Body of pancreas (tissue), 4 donors: ENCODE data around the gene CDHR3.

Experiments used
- CTCF ChIP-seq, 7 experiments: fragments of 450-650 bp in 4 of 7; fragments of 200-600 bp in 3 of 7; sonication (generic) in 3 of 7; IDR thresholded peaks; one replicate each; pipeline ENCODE4 v1.5.1; 2016 to 2019; ENCODE audit warnings: antibody characterized with exemption in 7 of 7
- POLR2A ChIP-seq, 3 donors: fragments of 450-650 bp; IDR thresholded peaks; one replicate each; pipeline ENCODE4 v1.6.1; 2016; ENCODE audit warnings: antibody characterized with exemption in 3 of 3, mild to moderate bottlenecking in 2 of 3

GRCh38 chr7:106071356-106071998 is 108.4 kb downstream of the CDHR3 start:
- no peak for TF ChIP-seq CTCF (IDR thresholded peaks at IDR 0.05)
- TF ChIP-seq POLR2A (IDR thresholded peaks at IDR 0.05), result peak in 1 of 3 donors; percentile 13
